GM23338 (cell line): Measurements from ENCODE around the gene MGAT3. TPM values are rescaled to one million over a fixed set of nuclear protein-coding genes. Genes with fewer than 3 reads are reported as not detected.

Experiments
- ATAC-seq: fragments of 200-7000 bp; cut with Tn5 transposase; 3 replicates; pipeline ENCODE4 v1.9.1; 2020
- DNase-seq: peaks from one replicate; pipeline ENCODE4 v3.0.0-alpha.2; 2015; ENCODE audit warnings: low spot score
- H2AFZ ChIP-seq: fragments of 200-600 bp; sonication (generic); 2 replicates; pipeline ENCODE4 v1.8.0; 2016; ENCODE audit warnings: antibody characterized with exemption, mild to moderate bottlenecking, moderate library complexity
- H3F3A ChIP-seq: fragments of 200-600 bp; sonication (generic); replicated peaks from 2 replicates; pipeline ENCODE4 v1.8.0; 2017; ENCODE audit warnings: antibody characterized with exemption, mixed run types, low read depth
- H3K27ac ChIP-seq: fragments of 200-600 bp; sonication (generic); 2 replicates; pipeline ENCODE4 v1.6.1; 2016; ENCODE audit warnings: low read depth
- H3K27me3 ChIP-seq: fragments of 200-600 bp; sonication (generic); 2 replicates; pipeline ENCODE4 v1.8.0; 2016; ENCODE audit warnings: mild to moderate bottlenecking, mixed run types, moderate library complexity; ENCODE audit not compliant: insufficient read depth
- H3K36me3 ChIP-seq: fragments of 200-600 bp; sonication (generic); 2 replicates; pipeline ENCODE4 v1.8.0; 2016; ENCODE audit warnings: mild to moderate bottlenecking; ENCODE audit not compliant: insufficient read depth
- H3K4me1 ChIP-seq: fragments of 200-600 bp; sonication (generic); 2 replicates; pipeline ENCODE4 v1.8.0; 2016; ENCODE audit warnings: mild to moderate bottlenecking, moderate library complexity; ENCODE audit not compliant: insufficient read depth
- H3K4me2 ChIP-seq: fragments of 200-600 bp; sonication (generic); 2 replicates; pipeline ENCODE4 v1.7.1; 2017; ENCODE audit warnings: mixed run types
- H3K4me3 ChIP-seq: fragments of 200-600 bp; sonication (generic); 2 replicates; pipeline ENCODE4 v1.6.1; 2016; ENCODE audit warnings: mixed run types
- H3K79me2 ChIP-seq: fragments of 200-600 bp; sonication (generic); replicated peaks from 2 replicates; pipeline ENCODE4 v1.8.0; 2017; ENCODE audit warnings: mild to moderate bottlenecking; ENCODE audit not compliant: insufficient read depth
- H3K9me2 ChIP-seq: fragments of 200-600 bp; sonication (generic); 2 replicates; pipeline ENCODE4 v1.8.0; 2017; ENCODE audit not compliant: insufficient read depth
- H4K20me1 ChIP-seq: fragments of 200-600 bp; sonication (generic); replicated peaks from 2 replicates; pipeline ENCODE4 v1.8.0; 2017; ENCODE audit warnings: mild to moderate bottlenecking; ENCODE audit not compliant: insufficient read depth
- H3K27ac Mint-ChIP-seq: 2 replicates; pipeline ENCODE4 v1.8.0; 2020; ENCODE audit warnings: inconsistent platforms, mild to moderate bottlenecking, moderate library complexity, mixed read lengths
- H3K27me3 Mint-ChIP-seq: 3 replicates; pipeline ENCODE4 v1.8.0; 2022; ENCODE audit warnings: low read depth, mild to moderate bottlenecking, moderate library complexity, mixed read lengths, inconsistent platforms; ENCODE audit not compliant: insufficient read depth, poor library complexity
- H3K36me3 Mint-ChIP-seq: 3 replicates; pipeline ENCODE4 v1.8.0; 2021; ENCODE audit warnings: low read depth, mild to moderate bottlenecking, inconsistent platforms, moderate library complexity, mixed read lengths
- H3K4me1 Mint-ChIP-seq: 3 replicates; pipeline ENCODE4 v1.8.0; 2020; ENCODE audit warnings: mild to moderate bottlenecking, inconsistent platforms, mixed read lengths
- H3K4me3 Mint-ChIP-seq: 3 replicates; pipeline ENCODE4 v1.8.0; 2021; ENCODE audit warnings: moderate library complexity, mild to moderate bottlenecking, inconsistent platforms, mixed read lengths
- H3K9me3 Mint-ChIP-seq: 3 replicates; pipeline ENCODE4 v1.8.0; 2020; ENCODE audit warnings: moderate library complexity, mild to moderate bottlenecking, inconsistent platforms, mixed read lengths
- CREB1 ChIP-seq: fragments of 250-450 bp; sonication (Bioruptor Pico); IDR thresholded peaks from 2 replicates; pipeline ENCODE4 v1.5.0; 2020; ENCODE audit warnings: low read depth, mild to moderate bottlenecking, moderate library complexity
- CTCF ChIP-seq, 2 experiments: fragments of 200-600 bp in 1 of 2; sonication (generic) in 1 of 2; conservative IDR thresholded peaks; 2 replicates each; pipeline versions ENCODE4 v1.5.1 to v1.6.1; 2016 to 2017; ENCODE audit warnings: antibody characterized with exemption in 2 of 2, low read depth in 2 of 2, mild to moderate bottlenecking in 2 of 2, moderate library complexity in 1 of 2
- ETS1 ChIP-seq: IDR thresholded peaks from 2 replicates; pipeline ENCODE4 v1.6.1; 2016; ENCODE audit warnings: antibody characterized with exemption
- JUNB ChIP-seq: IDR thresholded peaks from one replicate; pipeline ENCODE4 v1.6.1; 2016; ENCODE audit warnings: antibody characterized with exemption; ENCODE audit not compliant: unreplicated experiment
- POLR2AphosphoS5 ChIP-seq: IDR thresholded peaks from 2 replicates; pipeline ENCODE4 v1.6.1; 2016; ENCODE audit warnings: antibody characterized with exemption, low read depth
- STAT1 ChIP-seq: IDR thresholded peaks from one replicate; pipeline ENCODE4 v1.6.1; 2016; ENCODE audit warnings: antibody characterized with exemption; ENCODE audit not compliant: unreplicated experiment
- ZNF331 ChIP-seq: fragments of 250-450 bp; sonication (Bioruptor Pico); IDR thresholded peaks from 2 replicates; pipeline ENCODE4 v1.5.0; 2020; ENCODE audit warnings: low read depth, mild to moderate bottlenecking, moderate library complexity
- polyA plus RNA-seq: library from polyadenylated mRNA; unstranded; fragments of >200 nt; fragmentation: Nextera tagmentation; extraction: Ambion mirVana; gene quantifications from 2 replicates; pipeline ENCODE4 v1.2.1, GENCODE V29; 2016
- total RNA-seq: library from RNA; depleted of rRNA; stranded (reverse); fragments of >200 nt; shearing (Covaris generic); gene quantifications from 2 replicates; pipeline ENCODE4 v1.2.3, GENCODE V29; 2014

MGAT3 gene
- total and polyA plus RNA-seq, 2 experiments from 2014 or later: 1.7 to 10.2 TPM

GRCh38 chr22:39481054-39481453 is 24.2 kb downstream of the MGAT3 start:
- Mint-ChIP-seq H3K36me3 (no peaks in the 10 kb centered on the region; the same call in 2 of the 3 replicates), H3K4me3 (no peak overlapping the region)
- no peak for ATAC-seq

GRCh38 chr22:39481595-39481994 is 24.8 kb downstream of the MGAT3 start:
- Mint-ChIP-seq H3K27me3 (no peaks in the 10 kb centered on the region), H3K27ac (no peak overlapping the region), H3K36me3 (no peaks in the 10 kb centered on the region), H3K4me3 (no peak overlapping the region), H3K9me3 (no peaks in the 10 kb centered on the region), H3K4me1 (peaks cover 3% of the 10 kb centered on the region; the same call in 2 of the 3 replicates)
- Histone ChIP-seq H3F3A (no peaks in the 10 kb centered on the region), H3K27ac (no peak overlapping the region), H3K79me2 (no peaks in the 10 kb centered on the region), H3K4me2 (no peak overlapping the region), H3K9me2 (no peaks in the 10 kb centered on the region), H2AFZ (no peak overlapping the region), H3K27me3 (no peaks in the 10 kb centered on the region), H3K36me3 (no peaks in the 10 kb centered on the region), H4K20me1 (peaks cover 7% of the 10 kb centered on the region; the same call in 1 of the 2 replicates), H3K4me3 (no peak overlapping the region), H3K4me1 (no peaks in the 10 kb centered on the region)
- no peak for TF ChIP-seq ETS1
- ATAC-seq (no peak), DNase-seq (no peak)

More at GRCh38 chr22:39481054-39481453, 24.2 kb downstream of the MGAT3 start:
- H3K9me2 ChIP-seq: no peaks in the 10 kb centered on the region
- H3K79me2 ChIP-seq: no peaks in the 10 kb centered on the region
- no peaks in the 10 kb centered on the region for H3K36me3 ChIP-seq
- no peak overlapping the region for H2AFZ ChIP-seq
- H4K20me1 ChIP-seq: peaks cover 7% of the 10 kb centered on the region; the same call in 1 of the 2 replicates
- H3K27ac Mint-ChIP-seq: no peak overlapping the region
- no peak overlapping the region for H3K4me2 ChIP-seq
- H3K4me1 ChIP-seq: no peaks in the 10 kb centered on the region
- no peak for DNase-seq
- no peaks in the 10 kb centered on the region; the same call in 2 of the 3 replicates for H3K9me3 Mint-ChIP-seq
- H3K4me1 Mint-ChIP-seq: peaks cover 8% of the 10 kb centered on the region
- H3K4me3 ChIP-seq: no peak overlapping the region
- H3K27me3 ChIP-seq: no peaks in the 10 kb centered on the region
- H3K27ac ChIP-seq: no peak overlapping the region
- peak in 1 of 2 experiments; percentile 27; a peak in 1 of 4 replicates for TF ChIP-seq CTCF (conservative IDR thresholded peaks at IDR 0.05; ENCODE audit: low read depth in 2 of 2)
- no peak for TF ChIP-seq POLR2AphosphoS5
- no peak for TF ChIP-seq STAT1
- TF ChIP-seq ETS1: no peak
- TF ChIP-seq CREB1 (CRISPR knock-in tag): no peak
- no peak for TF ChIP-seq JUNB
- no peak for TF ChIP-seq ZNF331 (CRISPR knock-in tag)
- H3K27me3 Mint-ChIP-seq: peaks cover 2% of the 10 kb centered on the region
- H3F3A ChIP-seq: no peaks in the 10 kb centered on the region
